Neutrophil (primary cell): ENCODE data around the gene NLRP9.

Source experiments
- H3K27ac ChIP-seq: fragments of 200-600 bp; sonication (generic); 2 replicates; pipeline ENCODE4 v1.5.1; 2016; ENCODE audit warnings: mild to moderate bottlenecking, moderate library complexity
- H3K27me3 ChIP-seq: fragments of 200-600 bp; sonication (generic); 2 replicates; pipeline ENCODE4 v1.6.0; 2016; ENCODE audit warnings: mild to moderate bottlenecking
- H3K36me3 ChIP-seq: fragments of 200-600 bp; sonication (generic); 2 replicates; pipeline ENCODE4 v1.5.1; 2017
- H3K4me1 ChIP-seq, 2 experiments: fragments of 200-600 bp in 1 of 2; sonication (generic) in 1 of 2; 1 replicate in 1 of 2; 2 replicates in 1 of 2; pipeline versions ENCODE4 v1.5.1 to v1.6.1; 2013 to 2016; ENCODE audit warnings: low read depth in 1 of 2, low read length in 1 of 2, mild to moderate bottlenecking in 1 of 2, moderate library complexity in 1 of 2; ENCODE audit not compliant: control insufficient read depth in 1 of 2, insufficient read depth in 1 of 2
- H3K4me3 ChIP-seq, 2 experiments: fragments of 200-600 bp in 1 of 2; sonication (generic) in 1 of 2; 1 replicate in 1 of 2; 2 replicates in 1 of 2; pipeline ENCODE4 v1.5.1; 2013 to 2016; ENCODE audit warnings: low read depth in 1 of 2, low read length in 1 of 2, mild to moderate bottlenecking in 1 of 2, moderate library complexity in 1 of 2
- H3K9me3 ChIP-seq: fragments of 200-600 bp; sonication (generic); 2 replicates; pipeline ENCODE4 v1.5.1; 2016
- CTCF ChIP-seq: fragments of 200-600 bp; sonication (generic); IDR thresholded peaks from 2 replicates; pipeline ENCODE4 v1.5.1; 2016; ENCODE audit warnings: antibody characterized with exemption

NLRP9 gene

GRCh38 chr19:55681131-55682092 lies 56.8 kb downstream of the NLRP9 start:
- Histone ChIP-seq H3K4me1 (peaks cover 18 to 20% of the 10 kb centered on the region in 2 experiments), H3K36me3 (peaks cover 86% of the 10 kb centered on the region)
- no peak for TF ChIP-seq CTCF

GRCh38 chr19:55680339-55681130 lies 57.7 kb downstream of the NLRP9 start:
- Histone ChIP-seq H3K36me3 (peaks cover 78% of the 10 kb centered on the region), H3K27ac (no peak overlapping the region)
- TF ChIP-seq CTCF, result no peak

More at GRCh38 chr19:55681131-55682092, 56.8 kb downstream of the NLRP9 start:
- Histone ChIP-seq H3K27ac (no peak overlapping the region), H3K4me3 (no peak overlapping the region), H3K9me3 (no peaks in the 10 kb centered on the region), H3K27me3 (no peaks in the 10 kb centered on the region)

GRCh38 chr19:55679343-55680257 lies 58.6 kb downstream of the NLRP9 start:
- Histone ChIP-seq H3K4me1 (peaks cover 30 to 31% of the 10 kb centered on the region in 2 experiments), H3K27ac (no peak overlapping the region), H3K4me3 (no peak overlapping the region)

More at GRCh38 chr19:55680339-55681130, 57.7 kb downstream of the NLRP9 start:
- H3K4me3 ChIP-seq, result no peak overlapping the region
- H3K27me3 ChIP-seq, result no peaks in the 10 kb centered on the region
- H3K9me3 ChIP-seq, result no peaks in the 10 kb centered on the region
- peaks cover 27 to 29% of the 10 kb centered on the region in 2 experiments for H3K4me1 ChIP-seq

GRCh38 chr19:55678121-55678671 lies 60.0 kb downstream of the NLRP9 start:
- peaks cover 35% of the 10 kb centered on the region in 2 experiments for H3K4me1 ChIP-seq
- no peak overlapping the region for H3K4me3 ChIP-seq
- peaks cover 63% of the 10 kb centered on the region for H3K36me3 ChIP-seq
- peak overlapping the region; percentile 46 for H3K27ac ChIP-seq
- no peaks in the 10 kb centered on the region for H3K9me3 ChIP-seq
- H3K27me3 ChIP-seq, result no peaks in the 10 kb centered on the region
- no peak for TF ChIP-seq CTCF

More at GRCh38 chr19:55679343-55680257, 58.6 kb downstream of the NLRP9 start:
- peaks cover 68% of the 10 kb centered on the region for H3K36me3 ChIP-seq
- H3K27me3 ChIP-seq, result no peaks in the 10 kb centered on the region
- no peaks in the 10 kb centered on the region for H3K9me3 ChIP-seq
- no peak for TF ChIP-seq CTCF
